Measurements from ENCODE around the gene C1orf50. TPM values are rescaled to one million over a fixed set of nuclear protein-coding genes. Genes with fewer than 3 reads are reported as not detected.

C1orf50 gene
- total and polyA plus RNA-seq, 4 donors = 1.6 to 10.6 (median 6.1) TPM

DNA sequence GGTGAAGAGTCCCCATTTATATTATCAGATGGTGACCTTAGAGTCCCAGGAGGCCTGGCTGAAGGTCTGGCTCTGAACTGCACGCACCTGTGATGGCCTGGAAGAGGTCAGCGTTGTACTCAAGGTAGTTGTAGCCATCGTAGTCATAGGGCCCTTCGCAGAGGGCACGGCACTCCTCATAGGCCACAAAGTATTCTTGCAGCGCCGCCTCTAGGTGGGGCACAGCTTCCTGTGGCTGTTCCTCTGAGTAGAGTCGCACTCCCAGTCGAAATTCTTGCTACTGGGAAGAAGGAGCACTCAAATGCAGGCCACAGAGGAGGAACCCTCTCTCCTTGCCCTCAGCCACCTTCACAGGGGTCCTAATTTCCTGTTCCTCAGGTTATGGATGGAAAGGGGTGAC lies 7.9 kb upstream of the C1orf50 start:
- intact Hi-C loops (cut with DNase I) = loop anchor here in 1 of 2 donors (10.0 kb wide), 1 partner anchor 174 kb away; no protein-coding TSS in a partner anchor
- H3K27ac ChIP-seq (ENCODE audit: low read depth in 1 of 2, low read length in 2 of 2) = no peak overlapping the region
- no peaks in the 10 kb centered on the region for H3K4me1 ChIP-seq (ENCODE audit: control insufficient read depth in 1 of 2, insufficient read depth in 2 of 2, low read length in 2 of 2)
- no peaks in the 10 kb centered on the region for H3K27me3 ChIP-seq (ENCODE audit: control insufficient read depth in 1 of 2, insufficient read depth in 2 of 2, low read length in 1 of 2)
- peak in 1 of 2 donors; percentile 26 for DNase-seq
- H3K36me3 ChIP-seq (ENCODE audit: control insufficient read depth in 1 of 2, insufficient read depth in 2 of 2, low read length in 1 of 2) = peaks cover 4 to 11% of the 10 kb centered on the region in 2 donors
- 74 to 79% methylated on average over 9 of the region's 9 CpGs for WGBS, 2 donors
- H3K4me3 ChIP-seq (ENCODE audit: low read length in 2 of 2) = no peak overlapping the region
- no peak for ATAC-seq (ENCODE audit: low FRiP score)
- H3K9me3 ChIP-seq (ENCODE audit: control insufficient read depth, low read length) = no peaks in the 10 kb centered on the region

DNA sequence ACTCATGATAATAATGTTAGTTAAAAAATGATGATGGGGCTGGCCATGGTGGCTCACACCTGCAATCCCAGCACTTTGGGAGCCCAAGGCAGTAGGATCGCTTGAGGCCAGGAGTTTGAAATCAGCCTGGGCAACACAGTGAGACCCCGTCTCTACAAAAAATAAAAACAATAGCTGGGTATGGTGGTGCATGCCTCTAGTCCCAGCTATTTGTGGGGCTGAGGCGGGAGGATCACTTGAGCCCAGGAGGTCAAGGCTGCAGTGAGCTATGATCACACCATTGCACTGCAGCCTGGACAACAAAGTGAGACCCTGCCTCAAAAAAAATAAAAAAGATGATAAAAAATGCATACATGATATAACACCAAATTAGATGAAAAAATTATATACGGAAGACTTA lies 5.5 kb upstream of the C1orf50 start:
- whole genome bisulfite sequencing, 2 donors = 96 to 99% methylated on average over 4 of the region's 4 CpGs
- intact Hi-C loops (cut with DNase I) = loop anchor here in 1 of 2 donors (10.0 kb wide), 1 partner anchor 83 kb away; the partner anchor contains the start of gene ZNF691
- Histone ChIP-seq H3K27ac (ENCODE audit: low read depth in 1 of 2, low read length in 2 of 2) (no peak overlapping the region), H3K27me3 (ENCODE audit: control insufficient read depth in 1 of 2, insufficient read depth in 2 of 2, low read length in 1 of 2) (no peaks in the 10 kb centered on the region), H3K36me3 (ENCODE audit: control insufficient read depth in 1 of 2, insufficient read depth in 2 of 2, low read length in 1 of 2) (peaks cover 4% of the 10 kb centered on the region in 2 donors), H3K9me3 (ENCODE audit: control insufficient read depth, low read length) (no peaks in the 10 kb centered on the region), H3K4me1 (ENCODE audit: control insufficient read depth in 1 of 2, insufficient read depth in 2 of 2, low read length in 2 of 2) (no peaks in the 10 kb centered on the region), H3K4me3 (ENCODE audit: low read length in 2 of 2) (no peak overlapping the region)
- no peak for DNase-seq
- ATAC-seq (ENCODE audit: low FRiP score) = no peak

DNA sequence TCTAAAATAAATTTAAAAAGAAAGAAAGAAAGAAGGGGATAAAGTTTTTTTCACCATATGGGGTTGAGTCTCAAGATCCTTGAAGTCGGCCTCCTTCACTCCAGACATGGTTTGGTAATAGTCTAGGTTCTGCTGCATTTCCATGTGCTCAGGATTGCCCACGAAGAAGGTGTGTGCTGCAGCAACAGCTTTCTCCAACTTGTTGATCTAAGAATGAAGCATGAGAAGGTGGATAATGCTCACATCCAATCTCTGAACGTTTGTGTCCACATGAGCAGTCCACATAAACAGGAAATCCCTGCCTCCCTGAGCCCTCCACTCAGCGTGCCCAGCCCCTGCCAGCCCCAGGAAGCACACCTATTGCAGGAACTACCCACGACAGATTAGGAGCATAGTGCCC lies 4.8 kb upstream of the C1orf50 start:
- DNase-seq (no peak), ATAC-seq (ENCODE audit: low FRiP score) (no peak)
- H3K36me3 ChIP-seq (ENCODE audit: control insufficient read depth in 1 of 2, insufficient read depth in 2 of 2, low read length in 1 of 2) = peaks cover 2 to 4% of the 10 kb centered on the region in 2 donors
- H3K27me3 ChIP-seq (ENCODE audit: control insufficient read depth in 1 of 2, insufficient read depth in 2 of 2, low read length in 1 of 2) = no peaks in the 10 kb centered on the region
- H3K4me3 ChIP-seq (ENCODE audit: low read length in 2 of 2) = no peak overlapping the region
- intact Hi-C loops (cut with DNase I) = loop anchor here in 1 of 2 donors (10.0 kb wide), 1 partner anchor 83 kb away; the partner anchor contains the start of gene ZNF691
- H3K9me3 ChIP-seq (ENCODE audit: control insufficient read depth, low read length) = no peaks in the 10 kb centered on the region
- H3K27ac ChIP-seq (ENCODE audit: low read depth in 1 of 2, low read length in 2 of 2) = no peak overlapping the region
- 69 to 71% methylated on average over 5 of the region's 5 CpGs for WGBS, 2 donors
- H3K4me1 ChIP-seq (ENCODE audit: control insufficient read depth in 1 of 2, insufficient read depth in 2 of 2, low read length in 2 of 2) = no peaks in the 10 kb centered on the region

DNA sequence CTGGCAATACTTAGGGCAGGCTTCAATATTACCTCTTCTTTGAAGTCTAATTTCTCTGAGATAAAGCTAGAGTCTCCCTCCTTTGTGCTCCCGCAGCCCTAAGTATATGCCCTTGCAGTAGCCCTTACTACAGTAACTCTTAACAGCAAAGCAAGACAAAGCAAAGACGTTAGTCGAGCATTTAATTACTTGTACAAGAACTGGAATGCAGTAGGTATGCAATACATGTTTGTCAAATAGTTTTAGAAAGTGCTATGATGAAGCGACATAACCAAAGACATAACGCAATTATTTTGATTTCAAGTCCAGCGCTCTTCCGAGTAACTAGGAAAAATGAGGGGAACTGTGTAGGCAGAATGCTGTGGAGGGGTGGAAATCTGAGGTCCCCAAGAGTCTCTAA lies 1.8 kb upstream of the C1orf50 start:
- ATAC-seq (ENCODE audit: low FRiP score) = no peak
- Histone ChIP-seq H3K27ac (ENCODE audit: low read depth in 1 of 2, low read length in 2 of 2) (no peak overlapping the region), H3K4me1 (ENCODE audit: control insufficient read depth in 1 of 2, insufficient read depth in 2 of 2, low read length in 2 of 2) (peaks cover 0 to 4% of the 10 kb centered on the region in 2 donors), H3K27me3 (ENCODE audit: control insufficient read depth in 1 of 2, insufficient read depth in 2 of 2, low read length in 1 of 2) (no peaks in the 10 kb centered on the region), H3K9me3 (ENCODE audit: control insufficient read depth, low read length) (no peaks in the 10 kb centered on the region), H3K4me3 (ENCODE audit: low read length in 2 of 2) (peak overlapping the region; percentile 72 to 74), H3K36me3 (ENCODE audit: control insufficient read depth in 1 of 2, insufficient read depth in 2 of 2, low read length in 1 of 2) (no peaks in the 10 kb centered on the region)
- intact Hi-C loops (cut with DNase I) = loop anchor here in 1 of 2 donors (5.0 to 10.0 kb wide), 3 partner anchors 52 to 307 kb away; partner anchors contain the start of genes ERMAP, SVBP and ZNF691
- 5 to 7% methylated on average over 7 of the region's 7 CpGs for WGBS, 2 donors
- no peak for DNase-seq

DNA sequence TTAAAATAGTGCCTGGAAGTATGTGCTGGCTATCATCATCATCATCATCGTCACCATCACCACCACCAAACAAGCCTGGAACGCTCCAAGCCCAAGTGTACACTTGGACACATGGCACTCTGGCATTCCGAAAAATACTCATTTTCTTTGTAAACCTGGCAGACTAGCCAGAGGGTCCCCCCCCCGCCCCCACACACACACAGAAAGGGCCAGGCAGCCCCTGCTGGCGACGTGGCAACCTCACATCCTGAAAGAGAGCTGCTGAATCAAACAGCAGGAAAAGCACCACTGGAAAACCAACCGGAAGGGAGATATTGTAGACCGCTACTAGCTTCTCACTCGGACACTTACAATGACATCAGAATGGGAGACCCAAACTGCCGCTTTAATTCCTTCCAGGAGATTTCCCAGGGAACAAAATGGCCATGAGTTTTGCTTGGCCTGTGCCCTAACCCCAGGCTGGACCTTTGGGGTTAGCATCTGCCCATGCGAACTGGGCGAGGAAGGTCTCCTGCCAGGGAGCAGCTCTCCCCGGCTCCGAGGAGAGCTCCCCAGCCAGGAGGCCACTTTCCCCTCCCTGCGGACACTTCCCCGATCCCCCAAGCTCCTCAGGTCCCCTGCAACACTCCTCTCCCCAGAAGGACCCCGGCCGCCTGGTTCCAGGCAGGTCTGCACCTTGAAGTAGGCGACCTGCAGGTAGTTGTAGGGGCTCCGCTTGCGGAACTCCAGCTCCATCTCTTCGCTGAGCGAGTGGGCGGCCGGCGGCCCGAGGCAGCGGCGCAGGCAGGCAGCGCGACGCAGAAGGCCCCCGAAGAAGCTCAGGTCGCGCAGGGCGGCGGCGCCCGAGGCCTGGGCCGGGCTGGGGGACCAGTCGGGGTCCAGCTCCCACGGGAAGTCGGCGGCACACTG lies 963 bp upstream of the C1orf50 start:
- no peaks in the 10 kb centered on the region for H3K9me3 ChIP-seq (ENCODE audit: control insufficient read depth, low read length)
- H3K36me3 ChIP-seq (ENCODE audit: control insufficient read depth in 1 of 2, insufficient read depth in 2 of 2, low read length in 1 of 2) = no peaks in the 10 kb centered on the region
- ATAC-seq (ENCODE audit: low FRiP score) (peak; percentile 47), DNase-seq (peak in 1 of 2 donors; percentile 62)
- H3K27ac ChIP-seq (ENCODE audit: low read depth in 1 of 2, low read length in 2 of 2) = peak overlapping the region; percentile 24 to 61
- WGBS, 2 donors = 0 to 1% methylated on average over 42 to 44 of the region's 44 CpGs
- H3K4me3 ChIP-seq (ENCODE audit: low read length in 2 of 2) = peak overlapping the region; percentile 72 to 74
- H3K4me1 ChIP-seq (ENCODE audit: control insufficient read depth in 1 of 2, insufficient read depth in 2 of 2, low read length in 2 of 2) = peaks cover 0 to 4% of the 10 kb centered on the region in 2 donors
- intact Hi-C loops (cut with DNase I) = loop anchor here in 1 of 2 donors (5.0 to 10.0 kb wide), 3 partner anchors 51 to 306 kb away; partner anchors contain the start of genes ERMAP, SVBP and ZNF691
- H3K27me3 ChIP-seq (ENCODE audit: control insufficient read depth in 1 of 2, insufficient read depth in 2 of 2, low read length in 1 of 2) = no peaks in the 10 kb centered on the region

DNA sequence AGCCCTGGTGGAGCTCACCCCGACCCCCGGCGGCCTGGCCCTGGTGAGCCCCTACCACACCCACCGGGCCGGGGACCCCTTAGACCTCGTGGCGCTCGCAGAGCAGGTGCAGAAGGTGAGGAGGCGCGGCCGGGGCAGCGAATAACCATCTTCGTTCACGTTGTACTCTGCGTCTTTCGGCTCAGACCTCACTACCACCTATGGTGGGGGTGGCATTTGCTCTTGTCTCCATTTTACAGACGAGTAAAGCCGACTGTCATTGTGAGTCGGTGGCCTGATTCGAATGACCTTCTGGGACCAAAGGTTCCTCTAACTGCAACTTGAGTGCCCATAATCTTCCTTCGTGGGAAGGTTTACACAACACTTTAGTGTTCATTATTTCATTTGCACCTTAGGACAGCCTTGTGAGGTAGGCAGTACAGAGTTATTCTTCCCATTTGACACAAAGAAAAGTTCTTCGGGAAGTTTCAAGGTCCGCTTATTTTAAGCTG lies 506 bp downstream of the C1orf50 start:
- Histone ChIP-seq H3K4me1 (ENCODE audit: control insufficient read depth in 1 of 2, insufficient read depth in 2 of 2, low read length in 2 of 2) (peaks cover 0 to 4% of the 10 kb centered on the region in 2 donors), H3K4me3 (ENCODE audit: low read length in 2 of 2) (peak overlapping the region; percentile 86 to 90), H3K36me3 (ENCODE audit: control insufficient read depth in 1 of 2, insufficient read depth in 2 of 2, low read length in 1 of 2) (no peaks in the 10 kb centered on the region), H3K27me3 (ENCODE audit: control insufficient read depth in 1 of 2, insufficient read depth in 2 of 2, low read length in 1 of 2) (no peaks in the 10 kb centered on the region), H3K9me3 (ENCODE audit: control insufficient read depth, low read length) (no peaks in the 10 kb centered on the region), H3K27ac (ENCODE audit: low read depth in 1 of 2, low read length in 2 of 2) (peak overlapping the region in 1 of 2 donors; percentile 43)
- 2% methylated on average over 23 of the region's 23 CpGs for WGBS, 2 donors
- intact Hi-C loops (cut with DNase I) = loop anchor here in 1 of 2 donors (5.0 to 10.0 kb wide), 3 partner anchors 50 to 305 kb away; partner anchors contain the start of genes ERMAP, SVBP and ZNF691
- DNase-seq = no peak
- no peak for ATAC-seq (ENCODE audit: low FRiP score)

DNA sequence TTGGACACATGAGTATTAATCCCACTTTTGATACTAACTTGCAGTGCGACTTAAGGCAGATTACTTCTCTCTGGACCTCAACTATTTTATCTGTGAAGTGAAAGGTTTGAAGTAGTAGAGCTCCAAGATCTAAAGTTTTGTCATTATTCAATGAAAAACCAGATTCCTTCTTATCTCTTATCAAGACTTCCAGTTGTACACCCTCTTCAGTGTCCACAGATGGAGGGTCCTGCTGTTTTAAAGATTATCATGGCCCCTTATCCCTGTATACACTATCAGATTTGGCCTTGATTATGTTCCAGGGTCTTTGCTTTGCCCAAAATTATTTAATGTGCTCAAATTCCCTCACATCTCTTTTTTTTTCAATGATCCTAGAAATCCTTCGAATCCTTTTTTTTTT lies 1.1 kb downstream of the C1orf50 start:
- ATAC-seq (ENCODE audit: low FRiP score) (no peak), DNase-seq (no peak)
- no peaks in the 10 kb centered on the region for H3K36me3 ChIP-seq (ENCODE audit: control insufficient read depth in 1 of 2, insufficient read depth in 2 of 2, low read length in 1 of 2)
- H3K27ac ChIP-seq (ENCODE audit: low read depth in 1 of 2, low read length in 2 of 2) = no peak overlapping the region
- no peaks in the 10 kb centered on the region for H3K9me3 ChIP-seq (ENCODE audit: control insufficient read depth, low read length)
- intact Hi-C loops (cut with DNase I) = loop anchor here in 1 of 2 donors (5.0 to 10.0 kb wide), 3 partner anchors 49 to 304 kb away; partner anchors contain the start of genes ERMAP, SVBP and ZNF691
- 80 to 81% methylated on average over 2 of the region's 2 CpGs for WGBS, 2 donors
- peaks cover 0 to 4% of the 10 kb centered on the region in 2 donors for H3K4me1 ChIP-seq (ENCODE audit: control insufficient read depth in 1 of 2, insufficient read depth in 2 of 2, low read length in 2 of 2)
- H3K4me3 ChIP-seq (ENCODE audit: low read length in 2 of 2) = peak overlapping the region in 1 of 2 donors; percentile 90
- H3K27me3 ChIP-seq (ENCODE audit: control insufficient read depth in 1 of 2, insufficient read depth in 2 of 2, low read length in 1 of 2) = no peaks in the 10 kb centered on the region

DNA sequence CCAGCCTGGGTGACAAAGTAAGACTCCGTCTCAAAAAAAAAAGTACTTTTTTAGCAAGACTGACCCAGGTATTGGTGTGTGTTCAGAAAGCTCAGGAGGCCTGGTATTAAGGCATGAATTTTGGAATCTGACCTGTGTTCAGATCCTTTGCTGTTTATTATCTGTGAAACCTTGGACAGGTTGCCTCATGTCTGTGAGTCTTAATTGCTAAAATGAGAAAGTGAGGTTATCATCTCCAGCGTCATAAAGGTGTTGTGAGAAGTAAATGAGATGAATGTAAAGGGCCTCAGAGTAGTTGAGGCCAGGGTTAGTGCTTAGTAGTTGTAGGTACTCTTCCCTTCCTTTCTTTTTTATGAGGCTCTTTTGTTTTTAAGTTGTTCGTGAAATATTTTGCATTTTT lies 2.8 kb downstream of the C1orf50 start:
- no peak overlapping the region for H3K4me3 ChIP-seq (ENCODE audit: low read length in 2 of 2)
- peaks cover 0 to 4% of the 10 kb centered on the region in 2 donors for H3K4me1 ChIP-seq (ENCODE audit: control insufficient read depth in 1 of 2, insufficient read depth in 2 of 2, low read length in 2 of 2)
- ATAC-seq (ENCODE audit: low FRiP score) (no peak), DNase-seq (no peak)
- no peaks in the 10 kb centered on the region for H3K9me3 ChIP-seq (ENCODE audit: control insufficient read depth, low read length)
- 89 to 92% methylated on average over 3 of the region's 3 CpGs for WGBS, 2 donors
- intact Hi-C loops (cut with DNase I) = loop anchor here (5.0 to 10.0 kb wide), 4 partner anchors 47 to 305 kb away; partner anchors contain the start of genes ERMAP (in 1 of the 2), SVBP (in 1 of the 2) and ZNF691 (in 1 of the 2)
- H3K27ac ChIP-seq (ENCODE audit: low read depth in 1 of 2, low read length in 2 of 2) = no peak overlapping the region
- H3K27me3 ChIP-seq (ENCODE audit: control insufficient read depth in 1 of 2, insufficient read depth in 2 of 2, low read length in 1 of 2) = no peaks in the 10 kb centered on the region
- H3K36me3 ChIP-seq (ENCODE audit: control insufficient read depth in 1 of 2, insufficient read depth in 2 of 2, low read length in 1 of 2) = peaks cover 0 to 1% of the 10 kb centered on the region in 2 donors
